Endothelial cell of umbilical vein (primary cell): ENCODE results near the gene TESPA1. TPM values are rescaled to one million over a fixed set of nuclear protein-coding genes. Genes with fewer than 3 reads are reported as not detected.

Source experiments
- BruUV-seq: library from RNA; stranded (reverse); fragments of 400-500 nt; replicated peaks from 2 replicates; lab custom pipeline; 2021; lab: Mats Ljungman, UMichigan
- CTCF ChIA-PET: fragments of 300-600, 350-600 bp; sonication (Branson Sonifier 250); formaldehyde crosslinking; loops from one replicate; lab custom pipeline; 2021; ENCODE audit warnings: antibody characterized with exemption, inconsistent platforms; lab: Charles Lee
- POLR2A ChIA-PET: fragments of 300-600, 350-600 bp; sonication (Branson Sonifier 250); formaldehyde crosslinking; loops from one replicate; lab custom pipeline; 2021; ENCODE audit warnings: antibody characterized with exemption, inconsistent platforms; lab: Charles Lee
- DNase-seq: peaks from one replicate; pipeline ENCODE4 v3.0.0-alpha.2; 2011; ENCODE audit warnings: low read depth, low spot score
- FAIRE-seq: peaks from 2 replicates; lab custom pipeline; 2011; peaks lifted over from hg19 to GRCh38; lab: Jason Lieb, UNC
- H2AFZ ChIP-seq: 2 replicates; pipeline ENCODE4 v1.6.0; 2012; ENCODE audit warnings: low read depth, low read length, control low read depth, inconsistent platforms
- H3K27ac ChIP-seq: 2 replicates; pipeline ENCODE4 v1.5.1; 2011; ENCODE audit warnings: low read depth, mild to moderate bottlenecking, control low read depth, low read length, moderate library complexity; ENCODE audit not compliant: insufficient read depth
- H3K27me3 ChIP-seq, 2 experiments: 2 replicates each; pipeline versions ENCODE4 v1.6.0 to v1.6.1; 2011; ENCODE audit warnings: low read length in 2 of 2, mixed read lengths in 1 of 2; ENCODE audit not compliant: control insufficient read depth in 2 of 2, insufficient read depth in 2 of 2
- H3K36me3 ChIP-seq, 2 experiments: 2 replicates in 1 of 2; 3 replicates in 1 of 2; pipeline ENCODE4 v1.5.1; 2011; ENCODE audit warnings: low read length in 2 of 2, mild to moderate bottlenecking in 1 of 2, moderate library complexity in 1 of 2; ENCODE audit not compliant: control insufficient read depth in 2 of 2, insufficient read depth in 2 of 2; ENCODE audit errors: extremely low read depth in 1 of 2
- H3K4me1 ChIP-seq: 3 replicates; pipeline ENCODE4 v1.5.1; 2011; ENCODE audit warnings: mild to moderate bottlenecking, low read length; ENCODE audit not compliant: control insufficient read depth, insufficient read depth; ENCODE audit errors: extremely low read depth
- H3K4me2 ChIP-seq: 2 replicates; pipeline ENCODE4 v1.6.1; 2011; ENCODE audit warnings: low read length, control low read depth, mixed read lengths; ENCODE audit not compliant: insufficient read depth
- H3K4me3 ChIP-seq, 3 experiments: fragments of 200-600 bp in 1 of 3; sonication (generic), shearing (Covaris generic) in 1 of 3; replicated peaks in 1 of 3; 2 replicates each; pipeline ENCODE4 v1.5.1; 2011 to 2016; ENCODE audit warnings: control low read depth in 3 of 3, low read length in 3 of 3, mild to moderate bottlenecking in 2 of 3, inconsistent platforms in 1 of 3, low read depth in 1 of 3, moderate library complexity in 1 of 3; ENCODE audit not compliant: insufficient read depth in 1 of 3
- H3K79me2 ChIP-seq: 2 replicates; pipeline ENCODE4 v1.6.0; 2012; ENCODE audit warnings: low read length, inconsistent platforms; ENCODE audit not compliant: control insufficient read depth, insufficient read depth
- H3K9ac ChIP-seq: replicated peaks from 2 replicates; pipeline ENCODE3; 2011; ENCODE audit warnings: low read length, control low read depth; ENCODE audit not compliant: insufficient read depth; ENCODE audit errors: extremely low read depth
- H3K9me1 ChIP-seq: replicated peaks from 3 replicates; pipeline ENCODE4 v1.6.0; 2011; ENCODE audit warnings: mild to moderate bottlenecking, low read length; ENCODE audit not compliant: control insufficient read depth, insufficient read depth; ENCODE audit errors: extremely low read depth
- H3K9me3 ChIP-seq: replicated peaks from 2 replicates; pipeline ENCODE4 v1.5.1; 2012; ENCODE audit warnings: low read length, inconsistent platforms; ENCODE audit not compliant: control insufficient read depth, insufficient read depth
- H4K20me1 ChIP-seq: replicated peaks from 2 replicates; pipeline ENCODE3; 2011; ENCODE audit warnings: mild to moderate bottlenecking, low read length; ENCODE audit not compliant: control insufficient read depth, insufficient read depth; ENCODE audit errors: extremely low read depth
- EZH2 ChIP-seq: IDR thresholded peaks from 2 replicates; pipeline ENCODE4 v1.6.1; 2012; ENCODE audit warnings: borderline replicate concordance, low read depth, mild to moderate bottlenecking, moderate library complexity, low read length, inconsistent platforms; ENCODE audit not compliant: severe bottlenecking
- FOS ChIP-seq: IDR thresholded peaks from 2 replicates; pipeline ENCODE4 v1.6.1; 2011; ENCODE audit warnings: mild to moderate bottlenecking, low read length, moderate library complexity, borderline replicate concordance; ENCODE audit not compliant: insufficient read depth
- GATA2 ChIP-seq: IDR thresholded peaks from 2 replicates; pipeline ENCODE4 v1.7.0; 2011; ENCODE audit warnings: low read depth, mild to moderate bottlenecking, moderate library complexity, mixed read lengths, low read length; ENCODE audit not compliant: insufficient read length, insufficient read depth
- JUN ChIP-seq: IDR thresholded peaks from 2 replicates; pipeline ENCODE4 v1.6.1; 2011; ENCODE audit warnings: borderline replicate concordance, low read depth; ENCODE audit not compliant: insufficient read length, insufficient read depth
- POLR2A ChIP-seq: IDR thresholded peaks from 2 replicates; pipeline ENCODE4 v1.6.1; 2012; ENCODE audit warnings: low read depth, mild to moderate bottlenecking, control low read depth, low read length
- POLR2AphosphoS5 ChIP-seq: IDR thresholded peaks from 2 replicates; pipeline ENCODE4 v1.6.1; 2012; ENCODE audit warnings: low read depth, mild to moderate bottlenecking, control low read depth, low read length, moderate library complexity; ENCODE audit not compliant: insufficient read depth
- dilution Hi-C: fragments of 300-500 bp; cut with MboI; formaldehyde crosslinking; loops from one replicate; pipeline ENCODE4 v1.15.0; 2019; ENCODE audit warnings: low sequenced_read_pairs; ENCODE audit not compliant: extremely low pct_ligation_motif_present
- intact Hi-C: fragments of 100-400 bp; cut with micrococcal nuclease; formaldehyde crosslinking; loops from one replicate; pipeline ENCODE4 v1.10.0; 2022
- polyA plus RNA-seq, 4 experiments: library from polyadenylated mRNA; depleted of rRNA in 3 of 4; stranded (reverse) in 3 of 4; unstranded in 1 of 4; fragments of >200 nt; gene quantifications; 2 replicates each; pipeline versions ENCODE4 v1.2.1 to v1.2.3, GENCODE V29; 2011 to 2012; ENCODE audit warnings: missing spikeins in 1 of 4
- total RNA-seq: library from RNA; stranded (reverse); gene quantifications from 2 replicates; pipeline ENCODE4 v1.2.3, GENCODE V29; 2021
- TF ChIP-seq, protein P1 (sequence below), 2 donors: IDR thresholded peaks; 1 replicate in 1 of 2; 2 replicates in 1 of 2; pipeline ENCODE4 v1.5.1; 2011; ENCODE audit warnings: low read length in 2 of 2, mild to moderate bottlenecking in 2 of 2, moderate library complexity in 2 of 2, control low read depth in 1 of 2, inconsistent platforms in 1 of 2, low read depth in 1 of 2; ENCODE audit not compliant: insufficient read depth in 1 of 2; ENCODE audit errors: extremely low read depth in 1 of 2
- TF ChIP-seq, protein P2 (sequence below): IDR thresholded peaks from 2 replicates; pipeline ENCODE4 v1.6.1; 2011; ENCODE audit not compliant: insufficient read depth, insufficient read length

TESPA1 gene
- total and polyA plus RNA-seq, 2 donors (not counting 3 experiments of a cell fraction or from before 2014, with no cell fraction given) = not detected

DNA sequence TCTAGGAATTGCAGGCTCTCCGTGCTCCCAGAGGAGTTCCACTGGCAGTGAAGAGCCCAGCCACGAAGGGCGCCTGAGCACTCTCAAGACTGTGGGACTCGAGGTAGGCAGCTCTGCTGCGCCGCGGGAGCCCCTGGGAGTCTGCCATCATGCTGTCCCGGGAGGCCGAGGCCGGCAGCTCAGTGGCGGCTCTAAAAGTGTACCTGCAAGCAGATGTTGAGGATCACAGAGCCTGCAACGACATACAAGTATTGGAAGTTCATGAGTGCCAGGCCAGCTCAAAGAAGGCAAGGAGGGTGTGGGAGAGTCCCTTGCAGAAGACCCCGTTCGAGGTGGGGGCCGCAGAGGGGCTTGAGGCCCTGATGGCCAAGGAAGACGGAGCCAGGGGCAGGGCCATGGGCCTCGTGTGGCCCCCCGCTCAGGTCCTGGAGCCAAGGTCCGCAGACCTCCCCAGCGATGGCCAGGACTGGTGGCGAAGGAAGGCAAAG is 67.5 kb downstream of the TESPA1 start:
- Histone ChIP-seq H3K4me2 (no peak overlapping the region), H3K79me2 (no peaks in the 10 kb centered on the region), H4K20me1 (no peaks in the 10 kb centered on the region), H2AFZ (no peak overlapping the region), H3K4me1 (no peaks in the 10 kb centered on the region), H3K9me1 (no peaks in the 10 kb centered on the region), H3K9ac (no peak overlapping the region), H3K9me3 (no peaks in the 10 kb centered on the region), H3K27me3 (peaks cover 0 to 3% of the 10 kb centered on the region in 2 experiments), H3K4me3 (no peak overlapping the region), H3K27ac (no peak overlapping the region), H3K36me3 (no peaks in the 10 kb centered on the region)
- POLR2A ChIA-PET = no interaction called here
- DNase-seq (no peak), FAIRE-seq (no peak)
- CTCF ChIA-PET = no interaction called here
- dilution Hi-C loops = no loop called here
- intact Hi-C loops = no loop called here
- no TSS peak for BruUV-seq
- TF ChIP-seq FOS (no peak), EZH2 (no peak), POLR2AphosphoS5 (no peak), JUN (no peak), GATA2 (no peak), POLR2A (no peak)
- TF ChIP-seq, protein P1, sequence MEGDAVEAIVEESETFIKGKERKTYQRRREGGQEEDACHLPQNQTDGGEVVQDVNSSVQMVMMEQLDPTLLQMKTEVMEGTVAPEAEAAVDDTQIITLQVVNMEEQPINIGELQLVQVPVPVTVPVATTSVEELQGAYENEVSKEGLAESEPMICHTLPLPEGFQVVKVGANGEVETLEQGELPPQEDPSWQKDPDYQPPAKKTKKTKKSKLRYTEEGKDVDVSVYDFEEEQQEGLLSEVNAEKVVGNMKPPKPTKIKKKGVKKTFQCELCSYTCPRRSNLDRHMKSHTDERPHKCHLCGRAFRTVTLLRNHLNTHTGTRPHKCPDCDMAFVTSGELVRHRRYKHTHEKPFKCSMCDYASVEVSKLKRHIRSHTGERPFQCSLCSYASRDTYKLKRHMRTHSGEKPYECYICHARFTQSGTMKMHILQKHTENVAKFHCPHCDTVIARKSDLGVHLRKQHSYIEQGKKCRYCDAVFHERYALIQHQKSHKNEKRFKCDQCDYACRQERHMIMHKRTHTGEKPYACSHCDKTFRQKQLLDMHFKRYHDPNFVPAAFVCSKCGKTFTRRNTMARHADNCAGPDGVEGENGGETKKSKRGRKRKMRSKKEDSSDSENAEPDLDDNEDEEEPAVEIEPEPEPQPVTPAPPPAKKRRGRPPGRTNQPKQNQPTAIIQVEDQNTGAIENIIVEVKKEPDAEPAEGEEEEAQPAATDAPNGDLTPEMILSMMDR (IDR thresholded peaks at IDR 0.05; ENCODE audit: extremely low read depth in 1 of 2, insufficient read depth in 1 of 2, low read depth in 1 of 2, low read length in 2 of 2) = no peak
- TF ChIP-seq, protein P2, sequence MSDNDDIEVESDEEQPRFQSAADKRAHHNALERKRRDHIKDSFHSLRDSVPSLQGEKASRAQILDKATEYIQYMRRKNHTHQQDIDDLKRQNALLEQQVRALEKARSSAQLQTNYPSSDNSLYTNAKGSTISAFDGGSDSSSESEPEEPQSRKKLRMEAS = no peak

Other genes with a start within 250 kb of the TESPA1 start
- gene MUCL1, start 130.2 kb downstream of the TESPA1 start, total RNA-seq = not detected in 2 replicates
- not detected in 2 replicates for gene MUCL1, start 130.2 kb downstream of the TESPA1 start, polyA plus RNA-seq
- gene NEUROD4, start 35.2 kb upstream of the TESPA1 start, total RNA-seq = not detected in 2 replicates
- not detected in 2 replicates for gene NEUROD4, start 35.2 kb upstream of the TESPA1 start, polyA plus RNA-seq
- not detected in 2 replicates for gene OR9K2, start 141.6 kb upstream of the TESPA1 start, total RNA-seq
- gene OR9K2, start 141.6 kb upstream of the TESPA1 start, polyA plus RNA-seq = not detected in 2 replicates
- gene OR10A7, start 236.3 kb upstream of the TESPA1 start, total RNA-seq = not detected in 2 replicates
- gene OR10A7, start 236.3 kb upstream of the TESPA1 start, polyA plus RNA-seq = not detected in 2 replicates